OCI-LY3 (cell line): ENCODE data around the gene ALS2.

Experiments used
- H2AFZ ChIP-seq: fragments of 200-600, 300-600 bp; shearing (Covaris generic); 2 replicates; pipeline ENCODE4 v1.6.0; 2014; ENCODE audit warnings: antibody characterized with exemption, low read depth, low read length
- H3K27ac ChIP-seq: fragments of 200-600, 300-600 bp; sonication (generic); 2 replicates; pipeline ENCODE4 v1.5.1; 2014; ENCODE audit warnings: mild to moderate bottlenecking, low read length, moderate library complexity, mixed read lengths
- H3K27me3 ChIP-seq: fragments of 200-600, 300-600 bp; sonication (generic); 2 replicates; pipeline ENCODE4 v1.6.1; 2014; ENCODE audit warnings: low read depth, low read length, mixed read lengths
- H3K36me3 ChIP-seq: fragments of 200-600, 300-600 bp; sonication (generic); replicated peaks from 2 replicates; pipeline ENCODE3; 2014; ENCODE audit warnings: low read depth, low read length, mixed read lengths
- H3K4me1 ChIP-seq: fragments of 300-600, 200-600 bp; sonication (generic); 2 replicates; pipeline ENCODE4 v1.6.1; 2014; ENCODE audit warnings: low read length, mixed read lengths
- H3K4me2 ChIP-seq: fragments of 200-600, 300-600 bp; sonication (generic); 2 replicates; pipeline ENCODE4 v1.6.1; 2014; ENCODE audit warnings: low read length, mixed read lengths
- H3K4me3 ChIP-seq: fragments of 300-600, 200-600 bp; sonication (generic); 2 replicates; pipeline ENCODE4 v1.5.1; 2014; ENCODE audit warnings: antibody characterized with exemption, mild to moderate bottlenecking, low read length, moderate library complexity
- H3K79me2 ChIP-seq: fragments of 300-600, 200-600 bp; shearing (Covaris generic); 2 replicates; pipeline ENCODE4 v1.6.1; 2014; ENCODE audit warnings: mild to moderate bottlenecking, low read length, mixed read lengths
- H3K9ac ChIP-seq: fragments of 300-600, 200-600 bp; shearing (Covaris generic); 2 replicates; pipeline ENCODE4 v1.6.0; 2014; ENCODE audit warnings: mild to moderate bottlenecking, low read length, moderate library complexity
- H3K9me3 ChIP-seq: fragments of 200-600, 300-600 bp; shearing (Covaris generic); 2 replicates; pipeline ENCODE4 v1.6.1; 2014; ENCODE audit warnings: low read length, mixed read lengths; ENCODE audit not compliant: insufficient read depth
- H4K20me1 ChIP-seq: fragments of 200-600, 300-600 bp; sonication (generic); 2 replicates; pipeline ENCODE4 v1.6.1; 2016; ENCODE audit warnings: low read length, mixed read lengths; ENCODE audit not compliant: insufficient read depth
- CTCF ChIP-seq: fragments of 200-600, 300-600 bp; sonication (generic); IDR thresholded peaks from 2 replicates; pipeline ENCODE4 v1.5.1; 2014; ENCODE audit warnings: antibody characterized with exemption, low read length, low read depth
- EZH2phosphoT487 ChIP-seq: fragments of 200-600 bp; shearing (Covaris generic); IDR thresholded peaks from 2 replicates; pipeline ENCODE4 v1.6.1; 2018; ENCODE audit warnings: antibody characterized with exemption, mixed run types, low read depth

The ALS2 gene

GRCh38 chr2:201734111-201734510, 46.6 kb downstream of the ALS2 start:
- no peak for TF ChIP-seq CTCF
- TF ChIP-seq EZH2phosphoT487, result no peak
- H3K36me3 ChIP-seq, result peaks cover 11% of the 10 kb centered on the region

GRCh38 chr2:201733544-201733943, 47.2 kb downstream of the ALS2 start:
- Histone ChIP-seq H3K4me1 (no peaks in the 10 kb centered on the region), H3K27ac (no peak overlapping the region), H3K4me3 (no peak overlapping the region), H4K20me1 (no peaks in the 10 kb centered on the region), H3K9me3 (no peaks in the 10 kb centered on the region), H3K4me2 (no peak overlapping the region), H3K27me3 (no peaks in the 10 kb centered on the region), H3K36me3 (peaks cover 10% of the 10 kb centered on the region), H2AFZ (no peak overlapping the region), H3K9ac (no peak overlapping the region), H3K79me2 (no peaks in the 10 kb centered on the region)
- TF ChIP-seq EZH2phosphoT487 (no peak), CTCF (no peak)

More at GRCh38 chr2:201734111-201734510, 46.6 kb downstream of the ALS2 start:
- H3K79me2 ChIP-seq, result no peaks in the 10 kb centered on the region
- H3K4me3 ChIP-seq, result no peak overlapping the region
- H3K4me1 ChIP-seq, result no peaks in the 10 kb centered on the region
- no peak overlapping the region for H2AFZ ChIP-seq
- no peak overlapping the region for H3K9ac ChIP-seq
- no peak overlapping the region for H3K4me2 ChIP-seq
- H4K20me1 ChIP-seq, result no peaks in the 10 kb centered on the region
- no peaks in the 10 kb centered on the region for H3K9me3 ChIP-seq
- no peak overlapping the region for H3K27ac ChIP-seq
- no peaks in the 10 kb centered on the region for H3K27me3 ChIP-seq

- Histone ChIP-seq H3K4me2 (no peak overlapping the region), H3K4me3 (no peak overlapping the region)
- TF ChIP-seq CTCF (no peak), EZH2phosphoT487 (no peak)
These were observed 50.0 kb downstream of the ALS2 start for GRCh38 chr2:201730651-201731285.

GRCh38 chr2:201715459-201715858, 65.3 kb downstream of the ALS2 start:
- Histone ChIP-seq H3K36me3 (peaks cover 6% of the 10 kb centered on the region), H3K4me3 (no peak overlapping the region), H3K4me2 (no peak overlapping the region), H3K27me3 (no peaks in the 10 kb centered on the region), H3K9ac (no peak overlapping the region), H3K79me2 (no peaks in the 10 kb centered on the region), H3K4me1 (no peaks in the 10 kb centered on the region), H2AFZ (no peak overlapping the region), H3K9me3 (no peaks in the 10 kb centered on the region), H4K20me1 (no peaks in the 10 kb centered on the region), H3K27ac (no peak overlapping the region)
- TF ChIP-seq CTCF (no peak), EZH2phosphoT487 (no peak)

More at GRCh38 chr2:201730651-201731285, 50.0 kb downstream of the ALS2 start:
- no peak overlapping the region for H3K9ac ChIP-seq
- no peaks in the 10 kb centered on the region for H3K27me3 ChIP-seq
- no peaks in the 10 kb centered on the region for H3K79me2 ChIP-seq
- no peaks in the 10 kb centered on the region for H3K4me1 ChIP-seq
- no peak overlapping the region for H3K27ac ChIP-seq
- H4K20me1 ChIP-seq, result no peaks in the 10 kb centered on the region
- H2AFZ ChIP-seq, result no peak overlapping the region
- H3K9me3 ChIP-seq, result no peaks in the 10 kb centered on the region
- no peaks in the 10 kb centered on the region for H3K36me3 ChIP-seq
